Head of caudate nucleus (tissue), 42 donors: ENCODE results near the gene VPS4B.
"Not testable (repeated sequence)": the region's sequence is repeated elsewhere in the genome, so short reads cannot be mapped to it uniquely, and the experiment has no call there.

Experiments
- DNase-seq, 42 donors: peaks; one replicate each; pipeline versions ENCODE4 v3.0.0 to v3.0.0-alpha.2; 2020 to 2021; ENCODE audit warnings: mixed read lengths in 7 of 42
- intact Hi-C: fragments of 100-400 bp; cut with DNase I; formaldehyde crosslinking; loops from one replicate; pipeline ENCODE4 v1.15.0; 2022

VPS4B gene

DNA sequence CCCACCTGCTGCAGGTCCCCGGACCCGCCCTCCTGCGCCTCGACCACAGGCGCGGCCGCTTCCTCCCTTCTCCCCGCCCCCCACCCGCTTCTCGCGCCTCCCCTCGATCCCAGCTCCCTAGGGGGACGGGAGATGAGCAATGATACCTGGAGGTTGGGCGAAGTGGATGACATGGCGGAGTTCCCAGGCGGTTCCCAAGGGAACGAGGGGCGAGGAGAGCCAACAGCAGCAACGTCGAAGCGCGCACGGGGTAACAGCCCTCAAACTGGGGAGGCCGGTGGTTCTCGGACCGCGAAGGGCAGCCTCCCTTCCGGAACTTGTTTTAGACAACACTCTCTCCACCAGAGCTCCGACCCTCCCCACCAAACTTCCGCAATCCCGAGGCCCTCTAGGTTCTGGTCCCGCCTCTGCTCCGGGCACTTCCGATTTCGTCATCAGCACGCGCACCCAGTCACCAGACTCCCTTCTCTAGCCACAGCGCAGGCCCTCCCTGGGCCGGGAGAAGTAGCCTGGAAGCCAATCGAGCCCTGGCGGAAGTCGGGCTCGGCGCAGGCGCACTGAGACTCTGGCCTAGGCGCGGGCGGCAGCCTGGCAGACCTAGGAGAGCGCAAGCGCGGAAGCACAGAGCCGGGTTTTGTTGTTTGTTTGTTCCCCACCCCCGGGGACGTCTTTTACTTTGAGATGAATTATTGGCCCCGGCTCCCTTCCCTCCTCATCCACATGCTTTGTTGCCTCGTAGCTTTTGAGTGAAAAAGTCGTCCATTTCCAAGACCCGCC is at the start of gene VPS4B:
Gene VPS4B, minus strand, starts transcription at position 390 of the 777 bp plus-strand sequence. Its CDS starts 217 bp downstream, at position 173.
- intact Hi-C loops, result loop anchor here (1.0 kb wide), 1 partner anchor 55 kb away; the partner anchor contains the start of gene KDSR
- peak; percentile 95 to 100 (median 99) for DNase-seq

DNA sequence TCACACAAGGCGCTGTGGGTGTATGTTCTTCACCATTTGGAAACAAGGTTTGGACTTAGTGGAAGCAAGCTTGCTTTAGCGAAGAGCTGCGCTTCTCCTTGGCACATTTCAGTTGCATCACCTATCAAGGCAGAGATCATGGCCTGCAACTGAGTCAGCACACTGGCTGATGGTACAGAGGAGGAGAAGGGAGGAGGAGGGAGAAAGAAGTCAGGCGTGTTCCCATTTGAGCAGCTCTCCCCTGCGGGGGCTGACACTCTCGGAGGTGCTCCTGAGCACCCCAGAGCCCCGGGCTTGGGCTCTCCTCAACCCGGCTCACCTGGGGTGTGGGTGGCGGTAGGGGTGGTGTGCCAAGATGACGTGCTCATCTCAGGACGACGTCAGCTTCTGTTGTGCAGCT is 48.5 kb upstream of the VPS4B start:
- peak in 23 of 42 donors; percentile 5 to 64 (median 33) for DNase-seq
- intact Hi-C loops, result no loop called here

GRCh38 chr18:63468575-63468974 is 46.3 kb upstream of the VPS4B start:
- no peak for DNase-seq
- intact Hi-C loops, result no loop called here

DNA sequence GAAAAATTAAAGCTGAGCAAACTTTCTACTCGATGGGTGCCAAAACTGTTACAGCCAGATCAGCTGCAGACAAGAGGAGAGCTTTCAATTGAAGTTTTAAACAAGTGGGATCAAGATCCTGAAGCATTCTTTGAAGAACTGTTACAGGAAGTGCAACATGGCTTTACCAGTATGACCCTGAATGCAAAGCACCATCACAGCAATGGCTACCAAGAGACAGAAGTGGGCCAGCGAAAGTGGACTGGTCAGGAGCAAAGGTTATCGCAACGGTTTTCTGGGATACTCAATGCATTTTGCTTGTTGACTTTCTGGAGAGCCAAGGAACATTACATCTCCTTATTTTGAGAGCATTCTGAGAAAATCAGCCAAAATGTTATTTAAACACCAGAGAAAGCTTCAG is 45.4 kb upstream of the VPS4B start:
- no peak for DNase-seq
- intact Hi-C loops, result no loop called here

DNA sequence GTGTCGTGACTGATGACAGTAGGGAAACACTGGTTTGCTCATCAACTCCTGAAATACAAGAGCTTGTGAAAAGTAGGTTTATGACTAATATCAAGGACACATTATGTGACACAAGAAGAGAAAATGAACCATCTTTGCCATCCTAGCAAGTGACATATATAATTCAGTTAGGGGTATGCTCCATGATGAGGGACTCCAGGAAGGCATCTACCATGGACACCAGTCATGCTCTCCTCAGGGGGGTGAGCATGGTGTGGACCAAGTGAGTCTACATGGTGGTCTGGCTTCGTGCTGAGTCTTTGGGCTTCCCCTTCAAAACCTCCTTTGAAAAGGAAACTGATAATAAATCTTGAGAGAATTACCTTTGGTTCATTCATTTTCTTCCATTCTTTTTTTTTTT is 42.8 kb upstream of the VPS4B start:
- no peak for DNase-seq
- intact Hi-C loops, result no loop called here

- no peak for DNase-seq
- intact Hi-C loops, result no loop called here
These were observed 42.2 kb upstream of the VPS4B start for GRCh38 chr18:63464434-63464833.

DNA sequence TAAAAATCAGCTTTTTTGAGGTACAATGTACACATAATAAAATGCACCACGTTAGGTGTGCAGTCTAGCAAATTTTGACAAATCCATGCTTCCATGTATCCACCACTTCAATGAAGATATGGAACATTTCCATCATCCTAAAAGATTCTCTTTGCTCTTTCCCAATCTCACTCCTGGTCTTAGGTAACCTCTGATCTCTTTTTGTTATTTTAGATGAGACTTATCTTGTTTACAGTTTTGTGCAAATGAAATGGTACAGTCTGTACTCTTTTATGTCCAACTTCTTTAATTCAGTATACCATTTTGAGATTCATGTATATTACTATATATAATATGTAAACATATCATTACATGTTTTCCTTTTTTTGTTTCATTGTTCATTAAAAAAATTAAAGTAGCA is 38.1 kb upstream of the VPS4B start:
- no peak for DNase-seq
- intact Hi-C loops, result no loop called here

DNA sequence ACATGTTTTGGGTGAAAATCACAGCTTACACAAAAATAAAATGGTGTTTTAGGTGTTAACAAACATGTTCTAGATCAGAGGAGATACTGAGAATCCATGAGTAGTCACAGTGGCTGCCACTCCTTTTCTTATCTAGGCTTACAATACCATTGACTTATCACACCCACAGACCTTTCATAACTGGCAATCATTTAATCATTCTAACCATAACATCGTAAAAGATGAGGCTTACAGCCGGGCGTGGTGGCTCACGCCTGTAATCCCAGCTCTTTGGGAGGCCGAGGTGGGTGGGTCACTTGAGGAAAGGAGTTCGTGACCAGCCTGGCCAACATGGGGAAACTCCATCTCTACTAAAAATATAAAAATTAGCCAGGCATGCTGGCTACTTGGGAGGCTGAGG is 35.7 kb upstream of the VPS4B start:
- DNase-seq, result no peak
- intact Hi-C loops, result no loop called here

DNA sequence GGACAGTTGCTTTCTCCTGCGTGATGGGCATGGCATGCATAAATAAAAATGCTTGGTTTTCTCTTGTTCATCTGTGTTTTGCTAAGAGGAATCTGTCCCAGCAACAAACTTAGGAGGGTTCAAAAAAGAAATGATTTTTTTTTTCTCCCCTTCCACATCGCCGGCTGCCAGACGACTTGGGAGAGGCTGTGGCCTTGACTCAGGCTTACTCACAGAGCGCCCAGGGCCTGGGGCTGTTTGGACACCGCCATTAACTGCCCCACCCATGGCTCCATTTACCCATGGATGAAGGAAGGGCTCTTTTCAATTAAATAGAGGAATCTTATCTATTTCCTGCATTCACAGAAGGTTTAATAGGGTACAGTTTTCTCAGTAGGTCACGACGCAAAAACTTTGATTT is 32.2 kb upstream of the VPS4B start:
- DNase-seq, result no peak
- intact Hi-C loops, result no loop called here

- intact Hi-C loops, DNase-seq: not testable (repeated sequence)
These were observed 30.5 kb upstream of the VPS4B start for GRCh38 chr18:63452751-63453150.

DNA sequence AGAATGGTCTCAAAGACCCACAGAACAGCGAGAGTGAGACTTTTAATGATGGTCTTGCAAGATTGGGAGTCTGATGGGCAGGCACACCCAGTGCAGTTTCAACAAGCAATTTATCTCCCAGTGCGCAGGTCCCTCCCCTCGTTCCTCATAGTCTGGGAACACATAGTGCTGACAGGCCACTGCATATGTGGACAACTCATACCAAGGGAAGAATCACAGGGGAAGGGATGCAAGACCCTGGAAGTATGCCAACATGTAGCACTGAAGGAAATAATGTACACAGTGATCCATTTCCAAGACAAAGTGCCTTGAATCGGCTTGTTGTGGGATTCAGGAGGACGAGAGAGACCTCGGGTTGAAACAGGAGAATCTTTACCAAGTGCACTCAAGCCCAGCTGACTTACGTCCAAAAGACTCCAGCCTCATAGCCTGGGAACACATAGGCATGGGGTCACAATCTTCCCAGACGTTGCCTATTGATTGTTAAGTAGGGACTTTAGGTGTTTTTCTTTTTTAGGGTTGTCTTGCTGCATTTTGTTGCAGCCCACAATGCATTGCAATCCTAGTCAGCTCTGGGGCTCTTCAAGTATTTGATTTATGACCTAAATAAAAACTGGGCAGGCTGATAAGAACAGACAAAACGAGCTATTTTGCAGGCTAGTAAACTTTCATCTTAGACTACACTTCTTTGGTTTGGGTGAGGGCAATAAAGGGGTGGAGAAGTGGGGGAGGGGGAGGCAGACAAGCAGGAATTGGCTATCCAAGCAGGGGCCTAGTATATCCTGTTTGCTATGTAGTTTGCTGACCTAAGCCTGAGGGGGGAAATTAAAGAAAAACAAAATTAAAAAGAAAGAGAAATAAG is 29.8 kb upstream of the VPS4B start:
- DNase-seq, result no peak
- intact Hi-C loops, result no loop called here

DNA sequence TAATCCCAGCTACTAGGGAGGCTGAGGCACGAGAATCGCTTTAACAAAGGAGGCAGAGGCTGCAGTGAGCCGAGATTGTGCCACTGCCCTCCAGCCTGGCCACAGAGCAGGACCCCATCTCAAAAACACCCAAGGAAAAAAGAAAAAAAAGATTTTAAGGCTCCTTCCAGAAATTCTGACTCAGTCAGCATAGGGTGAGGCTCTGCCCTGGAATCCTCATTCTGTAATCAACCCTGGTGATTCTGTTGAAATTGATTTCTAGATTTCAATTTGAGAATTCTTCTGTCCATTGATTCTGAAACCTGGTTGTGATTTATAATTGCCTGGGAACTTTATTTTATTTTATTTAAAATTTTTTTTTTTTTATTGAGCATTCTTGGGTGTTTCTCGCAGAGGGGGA is 27.1 kb upstream of the VPS4B start:
- no peak for DNase-seq
- intact Hi-C loops, result no loop called here

DNA sequence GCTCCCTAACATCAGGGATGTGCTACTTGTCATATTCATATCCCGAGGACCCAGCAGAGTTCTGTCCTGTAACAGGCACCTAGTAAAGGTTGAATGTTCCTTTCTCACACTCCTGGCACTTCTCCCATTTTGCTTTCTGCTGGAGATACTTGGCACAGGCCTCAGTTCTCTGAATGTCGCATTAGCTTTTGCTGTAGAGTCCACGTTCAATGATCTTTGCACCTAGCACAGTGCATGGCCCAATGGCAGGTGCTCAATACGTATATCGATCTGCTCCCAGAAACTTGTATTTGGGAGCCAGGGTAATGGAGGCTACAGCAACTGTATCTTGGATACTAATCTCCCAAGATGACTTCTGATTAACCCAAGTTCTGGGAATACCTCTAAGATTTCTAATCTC is 24.8 kb upstream of the VPS4B start:
- DNase-seq, result no peak
- intact Hi-C loops, result no loop called here

DNA sequence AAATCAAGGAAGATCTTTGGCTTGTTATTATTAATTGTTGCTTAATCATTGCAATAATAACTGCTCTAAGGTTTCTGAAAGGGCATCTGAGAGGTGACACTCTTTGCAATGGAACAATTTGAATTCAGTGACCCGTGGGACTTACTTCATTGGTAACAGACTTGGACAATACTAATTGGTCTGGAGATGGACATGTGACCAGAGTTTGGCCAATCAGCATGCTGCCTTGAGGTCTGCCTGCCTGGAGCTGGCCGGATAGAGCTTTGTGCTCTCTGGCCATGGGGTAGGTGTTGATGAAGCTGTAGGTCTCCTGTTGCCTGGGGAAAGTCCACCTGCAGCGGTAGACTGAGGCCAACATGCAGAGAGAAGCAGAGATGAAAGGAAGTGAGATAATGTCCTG is 24.0 kb upstream of the VPS4B start:
- DNase-seq, result no peak
- intact Hi-C loops, result no loop called here

- intact Hi-C loops, result no loop called here
- no peak for DNase-seq
These were observed 22.8 kb upstream of the VPS4B start for GRCh38 chr18:63445037-63445436.

DNA sequence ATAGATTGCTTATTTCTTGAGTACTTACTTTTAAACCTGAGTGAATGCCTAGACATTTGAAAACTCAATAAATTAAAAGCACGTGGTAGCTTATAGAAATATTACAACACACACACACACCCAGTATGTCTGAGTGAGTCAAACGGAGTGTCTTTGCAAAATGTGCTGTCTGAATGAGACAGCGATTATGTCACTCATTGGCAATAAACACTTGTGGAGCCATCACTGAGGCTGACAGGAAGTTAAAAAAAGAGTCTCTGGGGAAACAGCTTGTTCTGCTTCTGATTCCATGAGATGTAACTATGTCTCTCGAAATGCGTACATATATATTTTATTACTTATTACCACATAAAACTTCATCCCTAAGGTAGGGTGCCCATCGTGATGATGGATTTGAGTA is 22.3 kb upstream of the VPS4B start:
- no peak for DNase-seq
- intact Hi-C loops, result no loop called here

DNA sequence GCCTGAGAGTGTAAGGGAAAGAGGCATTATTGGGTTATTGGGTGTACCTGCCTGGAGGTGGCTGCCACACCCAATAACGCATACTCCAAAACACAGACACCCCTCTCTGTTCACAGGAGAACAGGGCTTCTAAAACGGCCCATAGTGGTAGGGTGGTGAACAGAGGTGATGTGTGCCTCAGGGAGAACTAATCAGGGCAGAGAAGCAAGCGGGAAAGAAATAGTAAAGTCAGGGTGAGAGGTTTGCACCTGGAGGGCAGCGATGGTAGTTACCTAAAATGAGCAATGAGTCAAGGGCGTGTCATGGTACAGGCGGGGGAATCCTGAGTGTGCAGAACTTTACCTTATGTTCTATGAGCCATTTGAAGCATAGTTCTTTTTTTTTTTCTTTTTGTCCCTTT is 21.6 kb upstream of the VPS4B start:
- intact Hi-C loops, result no loop called here
- DNase-seq, result no peak

- DNase-seq, result no peak
- intact Hi-C loops, result no loop called here
These were observed 18.6 kb upstream of the VPS4B start for GRCh38 chr18:63440881-63441280.

DNA sequence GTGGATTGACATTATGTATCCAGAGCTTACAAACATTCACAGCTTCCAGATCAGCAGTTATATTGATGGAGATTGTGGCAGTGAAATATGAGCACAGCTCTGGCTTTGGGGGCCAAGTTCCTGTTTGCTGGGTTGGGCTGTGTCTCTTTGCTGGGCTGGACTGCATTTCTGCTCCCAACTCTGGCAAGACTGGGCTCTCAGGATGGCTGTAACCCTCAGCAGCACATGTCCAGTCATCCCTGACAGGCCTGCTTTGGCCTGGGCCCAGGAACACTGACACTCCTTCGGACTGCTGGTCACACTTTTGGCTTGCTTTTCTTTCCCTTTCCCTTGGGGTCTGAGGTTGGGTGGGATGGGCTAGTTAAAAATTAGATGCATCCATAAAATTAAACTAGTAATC is 17.9 kb upstream of the VPS4B start:
- intact Hi-C loops, result no loop called here
- DNase-seq, result peak in 1 of 42 donors; percentile 9

DNA sequence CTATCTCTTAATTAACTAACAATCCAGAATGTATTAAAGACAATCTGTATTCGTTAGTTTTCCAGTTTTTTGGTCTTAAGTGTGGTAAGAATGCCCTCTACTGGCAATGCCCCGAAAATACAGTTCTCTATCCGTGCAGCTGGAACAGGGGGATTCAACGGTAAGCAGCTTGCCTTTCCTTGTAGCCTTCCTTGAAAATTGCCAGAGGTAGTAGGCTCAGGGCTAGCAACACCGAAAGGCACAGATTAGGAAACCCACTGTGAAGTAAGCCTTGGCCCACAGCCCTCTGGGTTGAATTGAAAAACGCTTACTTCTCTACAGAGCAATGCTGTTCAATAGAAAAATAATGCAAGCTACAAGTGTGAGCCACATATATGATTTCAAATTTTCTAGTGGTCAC is 17.1 kb upstream of the VPS4B start:
- peak in 38 of 42 donors; percentile 9 to 82 (median 52) for DNase-seq
- intact Hi-C loops, result no loop called here
